SK-N-SH (cell line): ENCODE measurements around the gene ITIH6. TPM values are rescaled to one million over a fixed set of nuclear protein-coding genes. Genes with fewer than 3 reads are reported as not detected.

Experiments
- CTCF ChIA-PET: fragments of 300-600, 350-600 bp; formaldehyde crosslinking; extraction: SDS; loops from one replicate; lab custom pipeline; 2021; lab: Yijun Ruan, JAX
- POLR2A ChIA-PET: fragments of 350-600 bp; sonication (Branson Sonifier 250); formaldehyde crosslinking; extraction: SDS; loops from one replicate; lab custom pipeline; 2020; ENCODE audit warnings: antibody characterized with exemption, inconsistent platforms; lab: Yijun Ruan, JAX
- DNase-seq: peaks from one replicate; pipeline ENCODE4 v3.0.0; 2012
- H2AFZ ChIP-seq: fragments of 200-600 bp; sonication (generic); 2 replicates; pipeline ENCODE4 v1.8.1; 2016; ENCODE audit warnings: antibody characterized with exemption, mild to moderate bottlenecking, low read depth
- H3F3A ChIP-seq: fragments of 200-600 bp; sonication (generic); replicated peaks from 2 replicates; pipeline ENCODE3; 2016; ENCODE audit warnings: antibody characterized with exemption, mild to moderate bottlenecking; ENCODE audit not compliant: insufficient read depth
- H3K27ac ChIP-seq, 2 experiments: fragments of 200-500 bp in 1 of 2; fragments of 200-600 bp in 1 of 2; sonication (Bioruptor generic) in 1 of 2; sonication (generic), shearing (Covaris generic) in 1 of 2; 2 replicates each; pipeline versions ENCODE4 v1.5.1 to v1.6.1; 2014 to 2016; ENCODE audit warnings: low read depth in 2 of 2, inconsistent platforms in 1 of 2, low read length in 1 of 2, mild to moderate bottlenecking in 1 of 2, mixed read lengths in 1 of 2
- H3K27me3 ChIP-seq: fragments of 200-600 bp; sonication (generic), shearing (Covaris generic); 2 replicates; pipeline ENCODE4 v1.6.1; 2016; ENCODE audit warnings: mixed run types; ENCODE audit not compliant: insufficient read depth
- H3K36me3 ChIP-seq, 2 experiments: fragments of 200-500 bp in 1 of 2; fragments of 200-600 bp in 1 of 2; sonication (Bioruptor generic) in 1 of 2; sonication (generic) in 1 of 2; replicated peaks in 1 of 2; 2 replicates each; pipeline versions ENCODE3 to v1.5.1; 2014 to 2016; ENCODE audit warnings: low read length in 1 of 2, mild to moderate bottlenecking in 1 of 2; ENCODE audit not compliant: insufficient read depth in 2 of 2, control insufficient read depth in 1 of 2
- H3K4me1 ChIP-seq, 2 experiments: fragments of 200-500 bp in 1 of 2; fragments of 200-600 bp in 1 of 2; sonication (Bioruptor generic) in 1 of 2; sonication (generic), shearing (Covaris generic) in 1 of 2; 2 replicates each; pipeline versions ENCODE4 v1.5.1 to v1.6.1; 2014 to 2016; ENCODE audit warnings: low read depth in 1 of 2, low read length in 1 of 2, mixed run types in 1 of 2; ENCODE audit not compliant: insufficient read depth in 2 of 2, control insufficient read depth in 1 of 2
- H3K4me2 ChIP-seq: fragments of 200-600 bp; sonication (generic), shearing (Covaris generic); 2 replicates; pipeline ENCODE4 v1.6.1; 2017; ENCODE audit warnings: mixed run types
- H3K4me3 ChIP-seq, 2 experiments: fragments of 200-500 bp in 1 of 2; fragments of 200-600 bp in 1 of 2; sonication (Bioruptor generic) in 1 of 2; sonication (generic), shearing (Covaris generic) in 1 of 2; 2 replicates each; pipeline versions ENCODE4 v1.5.1 to v1.8.1; 2014 to 2016; ENCODE audit warnings: low read depth in 2 of 2, inconsistent platforms in 1 of 2, low read length in 1 of 2, mild to moderate bottlenecking in 1 of 2, mixed read lengths in 1 of 2, moderate library complexity in 1 of 2
- H3K79me2 ChIP-seq: fragments of 200-600 bp; sonication (generic); 2 replicates; pipeline ENCODE4 v1.8.1; 2017; ENCODE audit warnings: mild to moderate bottlenecking; ENCODE audit not compliant: insufficient read depth
- H3K9ac ChIP-seq: fragments of 200-600 bp; sonication (generic); 2 replicates; pipeline ENCODE4 v1.6.1; 2017; ENCODE audit warnings: mixed run types
- H3K9me2 ChIP-seq: fragments of 200-600 bp; sonication (generic); 2 replicates; pipeline ENCODE4 v1.6.1; 2017; ENCODE audit warnings: mixed run types
- H3K9me3 ChIP-seq: fragments of 200-600 bp; sonication (generic); 2 replicates; pipeline ENCODE4 v1.6.1; 2017; ENCODE audit warnings: mixed run types, mild to moderate bottlenecking, moderate library complexity
- H4K20me1 ChIP-seq: fragments of 200-600 bp; sonication (generic); 2 replicates; pipeline ENCODE4 v1.6.1; 2017; ENCODE audit warnings: mild to moderate bottlenecking, mixed run types; ENCODE audit not compliant: insufficient read depth
- EZH2phosphoT487 ChIP-seq: fragments of 200-600 bp; sonication (generic); IDR thresholded peaks from 2 replicates; pipeline ENCODE4 v1.6.1; 2017; ENCODE audit warnings: low read depth, mixed run types, mild to moderate bottlenecking, antibody characterized with exemption, moderate library complexity, borderline replicate concordance
- GABPA ChIP-seq: IDR thresholded peaks from 2 replicates; pipeline ENCODE4 v1.4.0; 2012; ENCODE audit warnings: low read depth, mild to moderate bottlenecking
- GATA2 ChIP-seq: sonication (generic); formaldehyde crosslinking; IDR thresholded peaks from 2 replicates; pipeline ENCODE4 v1.5.0; 2020; ENCODE audit warnings: mild to moderate bottlenecking, missing genetic modification reagents
- JUND ChIP-seq: IDR thresholded peaks from 2 replicates; pipeline ENCODE4 v1.4.0; 2012
- MXI1 ChIP-seq: IDR thresholded peaks from 2 replicates; pipeline ENCODE4 v1.6.1; 2012; ENCODE audit warnings: mild to moderate bottlenecking, low read depth, low read length, improper control_type of control experiment
- NRF1 ChIP-seq: IDR thresholded peaks from 2 replicates; pipeline ENCODE4 v1.6.1; 2012; ENCODE audit warnings: low read depth, mild to moderate bottlenecking, low read length
- RFX5 ChIP-seq: IDR thresholded peaks from 2 replicates; pipeline ENCODE4 v1.6.1; 2012; ENCODE audit warnings: mild to moderate bottlenecking, improper control_type of control experiment, low read length
- TAF1 ChIP-seq: IDR thresholded peaks from 2 replicates; pipeline ENCODE4 v1.6.1; 2012; ENCODE audit warnings: low read depth, mild to moderate bottlenecking, low read length, moderate library complexity, borderline replicate concordance
- TCF12 ChIP-seq: IDR thresholded peaks from 2 replicates; pipeline ENCODE4 v1.4.0; 2012
- YY1 ChIP-seq: IDR thresholded peaks from 2 replicates; pipeline ENCODE4 v1.4.0; 2012; ENCODE audit warnings: low read depth, mild to moderate bottlenecking
- WGBS: methylation state at CpG from one replicate; pipeline ENCODE4 v1.1.6; 2017; ENCODE audit warnings: low lambda C conversion rate; 5-methylcytosine and 5-hydroxymethylcytosine counted together
- polyA plus RNA-seq, 3 experiments: library from polyadenylated mRNA; depleted of rRNA; stranded (reverse); fragments of >200 nt; gene quantifications; 2 replicates each; pipeline ENCODE4 v1.2.3, GENCODE V29; 2012
- TF ChIP-seq, protein P1 (sequence below): fragments of 150-350 bp; IDR thresholded peaks from 2 replicates; pipeline ENCODE4 v1.6.1; 2017; ENCODE audit warnings: antibody characterized with exemption, low read length, low read depth, borderline replicate concordance
- TF ChIP-seq, protein P2 (sequence below): fragments of 200-600 bp; sonication (generic); IDR thresholded peaks from 2 replicates; pipeline ENCODE4 v1.6.1; 2017; ENCODE audit warnings: antibody characterized with exemption, mild to moderate bottlenecking, moderate library complexity
- TF ChIP-seq, protein P3 (sequence below): IDR thresholded peaks from 2 replicates; pipeline ENCODE4 v1.4.0; 2012; ENCODE audit warnings: low read depth, borderline replicate concordance
- TF ChIP-seq, protein P4 (sequence below): IDR thresholded peaks from 2 replicates; pipeline ENCODE4; 2012

The ITIH6 gene
- polyA plus RNA-seq, 1 of the 3 experiments (the other 2 are of a cell fraction), result not detected

DNA sequence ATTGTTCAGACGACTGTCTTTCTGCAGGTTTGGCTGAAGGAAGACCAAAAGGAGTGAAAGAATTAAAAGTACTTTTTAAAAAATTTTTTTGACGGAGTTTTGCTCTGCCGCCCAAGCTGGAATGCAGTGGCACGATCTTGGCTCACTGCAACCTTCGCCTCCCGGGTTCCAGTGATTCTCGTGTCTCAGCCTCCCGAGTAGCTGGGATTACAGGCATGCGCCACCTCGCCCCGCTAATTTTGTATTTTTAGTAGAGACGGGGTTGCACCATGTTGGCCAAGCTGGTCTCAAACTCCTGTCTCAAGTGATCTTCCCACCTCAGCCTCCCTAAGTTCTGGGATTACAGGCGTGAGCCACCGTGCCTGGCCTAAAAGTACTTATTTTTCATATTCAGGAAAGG, 86.3 kb downstream of the ITIH6 start:
- Histone ChIP-seq H3K9ac (no peak overlapping the region), H3K36me3 (no peaks in the 10 kb centered on the region), H4K20me1 (no peaks in the 10 kb centered on the region), H3K79me2 (no peaks in the 10 kb centered on the region), H3K27me3 (no peaks in the 10 kb centered on the region), H3K4me2 (no peak overlapping the region), H3K4me1 (no peaks in the 10 kb centered on the region), H3K9me2 (no peaks in the 10 kb centered on the region), H3F3A (no peaks in the 10 kb centered on the region), H3K4me3 (no peak overlapping the region), H3K9me3 (no peaks in the 10 kb centered on the region), H2AFZ (no peak overlapping the region), H3K27ac (no peak overlapping the region)
- WGBS, result 40% methylated on average over 14 of the region's 14 CpGs
- no peak for TF ChIP-seq GABPA
- CTCF ChIA-PET, result no interaction called here
- DNase-seq, result no peak
- POLR2A ChIA-PET, result no interaction called here

DNA sequence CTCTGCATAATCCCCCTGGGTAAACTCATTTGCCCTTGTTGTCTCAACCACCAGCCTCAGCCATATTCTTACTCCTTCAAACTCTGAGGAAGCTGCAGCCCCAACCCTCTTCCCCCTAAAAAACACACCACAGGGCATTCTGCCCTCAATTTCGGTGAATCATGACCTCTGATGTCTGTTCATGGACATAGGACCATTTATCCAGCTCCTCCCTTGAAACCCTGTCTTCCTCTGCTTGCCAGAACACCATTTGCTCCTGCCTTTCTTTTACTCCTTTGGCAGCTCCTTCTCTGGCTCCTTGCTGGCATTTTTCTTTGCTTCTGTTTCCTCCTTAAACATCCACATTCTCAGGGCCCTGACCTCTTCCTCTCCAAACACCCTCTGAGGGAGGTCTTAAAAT, 87.1 kb downstream of the ITIH6 start:
- Histone ChIP-seq H3K27ac (no peak overlapping the region), H4K20me1 (no peaks in the 10 kb centered on the region), H3K9ac (no peak overlapping the region), H3K4me3 (no peak overlapping the region), H3K36me3 (no peaks in the 10 kb centered on the region), H2AFZ (no peak overlapping the region), H3F3A (no peaks in the 10 kb centered on the region), H3K9me2 (no peaks in the 10 kb centered on the region), H3K79me2 (no peaks in the 10 kb centered on the region), H3K4me1 (no peaks in the 10 kb centered on the region)
- DNase-seq, result no peak
- POLR2A ChIA-PET, result no interaction called here
- 5% methylated on average over 1 of the region's 1 CpG for WGBS
- CTCF ChIA-PET, result interaction anchor here (0.8 kb wide), 1 partner anchor 71 kb away, joined by 3 read pairs; no protein-coding TSS in a partner anchor
- no peak for TF ChIP-seq NRF1
- TF ChIP-seq EZH2phosphoT487, result no peak
- TF ChIP-seq TAF1, result no peak
- no peak for TF ChIP-seq YY1
- no peak for TF ChIP-seq TCF12
- no peak for TF ChIP-seq MXI1
- TF ChIP-seq, protein P1, sequence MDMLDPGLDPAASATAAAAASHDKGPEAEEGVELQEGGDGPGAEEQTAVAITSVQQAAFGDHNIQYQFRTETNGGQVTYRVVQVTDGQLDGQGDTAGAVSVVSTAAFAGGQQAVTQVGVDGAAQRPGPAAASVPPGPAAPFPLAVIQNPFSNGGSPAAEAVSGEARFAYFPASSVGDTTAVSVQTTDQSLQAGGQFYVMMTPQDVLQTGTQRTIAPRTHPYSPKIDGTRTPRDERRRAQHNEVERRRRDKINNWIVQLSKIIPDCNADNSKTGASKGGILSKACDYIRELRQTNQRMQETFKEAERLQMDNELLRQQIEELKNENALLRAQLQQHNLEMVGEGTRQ, result no peak
- no peak for TF ChIP-seq RFX5
- TF ChIP-seq, protein P2, sequence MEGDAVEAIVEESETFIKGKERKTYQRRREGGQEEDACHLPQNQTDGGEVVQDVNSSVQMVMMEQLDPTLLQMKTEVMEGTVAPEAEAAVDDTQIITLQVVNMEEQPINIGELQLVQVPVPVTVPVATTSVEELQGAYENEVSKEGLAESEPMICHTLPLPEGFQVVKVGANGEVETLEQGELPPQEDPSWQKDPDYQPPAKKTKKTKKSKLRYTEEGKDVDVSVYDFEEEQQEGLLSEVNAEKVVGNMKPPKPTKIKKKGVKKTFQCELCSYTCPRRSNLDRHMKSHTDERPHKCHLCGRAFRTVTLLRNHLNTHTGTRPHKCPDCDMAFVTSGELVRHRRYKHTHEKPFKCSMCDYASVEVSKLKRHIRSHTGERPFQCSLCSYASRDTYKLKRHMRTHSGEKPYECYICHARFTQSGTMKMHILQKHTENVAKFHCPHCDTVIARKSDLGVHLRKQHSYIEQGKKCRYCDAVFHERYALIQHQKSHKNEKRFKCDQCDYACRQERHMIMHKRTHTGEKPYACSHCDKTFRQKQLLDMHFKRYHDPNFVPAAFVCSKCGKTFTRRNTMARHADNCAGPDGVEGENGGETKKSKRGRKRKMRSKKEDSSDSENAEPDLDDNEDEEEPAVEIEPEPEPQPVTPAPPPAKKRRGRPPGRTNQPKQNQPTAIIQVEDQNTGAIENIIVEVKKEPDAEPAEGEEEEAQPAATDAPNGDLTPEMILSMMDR, result no peak
- TF ChIP-seq, protein P3, sequence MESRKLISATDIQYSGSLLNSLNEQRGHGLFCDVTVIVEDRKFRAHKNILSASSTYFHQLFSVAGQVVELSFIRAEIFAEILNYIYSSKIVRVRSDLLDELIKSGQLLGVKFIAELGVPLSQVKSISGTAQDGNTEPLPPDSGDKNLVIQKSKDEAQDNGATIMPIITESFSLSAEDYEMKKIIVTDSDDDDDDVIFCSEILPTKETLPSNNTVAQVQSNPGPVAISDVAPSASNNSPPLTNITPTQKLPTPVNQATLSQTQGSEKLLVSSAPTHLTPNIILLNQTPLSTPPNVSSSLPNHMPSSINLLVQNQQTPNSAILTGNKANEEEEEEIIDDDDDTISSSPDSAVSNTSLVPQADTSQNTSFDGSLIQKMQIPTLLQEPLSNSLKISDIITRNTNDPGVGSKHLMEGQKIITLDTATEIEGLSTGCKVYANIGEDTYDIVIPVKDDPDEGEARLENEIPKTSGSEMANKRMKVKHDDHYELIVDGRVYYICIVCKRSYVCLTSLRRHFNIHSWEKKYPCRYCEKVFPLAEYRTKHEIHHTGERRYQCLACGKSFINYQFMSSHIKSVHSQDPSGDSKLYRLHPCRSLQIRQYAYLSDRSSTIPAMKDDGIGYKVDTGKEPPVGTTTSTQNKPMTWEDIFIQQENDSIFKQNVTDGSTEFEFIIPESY, result no peak
- TF ChIP-seq, protein P4, sequence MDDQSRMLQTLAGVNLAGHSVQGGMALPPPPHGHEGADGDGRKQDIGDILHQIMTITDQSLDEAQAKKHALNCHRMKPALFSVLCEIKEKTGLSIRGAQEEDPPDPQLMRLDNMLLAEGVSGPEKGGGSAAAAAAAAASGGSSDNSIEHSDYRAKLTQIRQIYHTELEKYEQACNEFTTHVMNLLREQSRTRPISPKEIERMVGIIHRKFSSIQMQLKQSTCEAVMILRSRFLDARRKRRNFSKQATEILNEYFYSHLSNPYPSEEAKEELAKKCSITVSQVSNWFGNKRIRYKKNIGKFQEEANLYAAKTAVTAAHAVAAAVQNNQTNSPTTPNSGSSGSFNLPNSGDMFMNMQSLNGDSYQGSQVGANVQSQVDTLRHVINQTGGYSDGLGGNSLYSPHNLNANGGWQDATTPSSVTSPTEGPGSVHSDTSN, result no peak
- no peak for TF ChIP-seq JUND
- TF ChIP-seq GATA2, result no peak
- TF ChIP-seq, all 33 proteins: peak for 0
- Histone ChIP-seq H3K27me3 (no peaks in the 10 kb centered on the region), H3K9me3 (no peaks in the 10 kb centered on the region), H3K4me2 (no peak overlapping the region)
